HG03378 (cell line): ENCODE data around the gene SH2D7.
"Not testable (repeated sequence)": the region's sequence is repeated elsewhere in the genome, so short reads cannot be mapped to it uniquely, and the experiment has no call there.

Experiments used
- ATAC-seq: cut with Tn5 transposase; IDR thresholded peaks from one replicate; pipeline ENCODE4 v1.9.1; 2021; ENCODE audit warnings: mild to moderate bottlenecking, moderate library complexity; ENCODE audit not compliant: unreplicated experiment

The SH2D7 gene

GRCh38 chr15:78131295-78132061, 39.1 kb downstream of the SH2D7 start, which contains the start of gene CIB2:
Gene CIB2, minus strand, starts transcription at chr15:78131445. Its CDS starts 230 bp downstream, at chr15:78131215.
- ATAC-seq: no peak

GRCh38 chr15:78133801-78134200, 41.4 kb downstream of the SH2D7 start:
- no peak for ATAC-seq

GRCh38 chr15:78139578-78139977, 47.2 kb downstream of the SH2D7 start:
- no peak for ATAC-seq

- no peak for ATAC-seq
Measured at GRCh38 chr15:78140292-78140691, 47.9 kb downstream of the SH2D7 start.

GRCh38 chr15:78142332-78142731, 50.0 kb downstream of the SH2D7 start:
- ATAC-seq: no peak

DNA sequence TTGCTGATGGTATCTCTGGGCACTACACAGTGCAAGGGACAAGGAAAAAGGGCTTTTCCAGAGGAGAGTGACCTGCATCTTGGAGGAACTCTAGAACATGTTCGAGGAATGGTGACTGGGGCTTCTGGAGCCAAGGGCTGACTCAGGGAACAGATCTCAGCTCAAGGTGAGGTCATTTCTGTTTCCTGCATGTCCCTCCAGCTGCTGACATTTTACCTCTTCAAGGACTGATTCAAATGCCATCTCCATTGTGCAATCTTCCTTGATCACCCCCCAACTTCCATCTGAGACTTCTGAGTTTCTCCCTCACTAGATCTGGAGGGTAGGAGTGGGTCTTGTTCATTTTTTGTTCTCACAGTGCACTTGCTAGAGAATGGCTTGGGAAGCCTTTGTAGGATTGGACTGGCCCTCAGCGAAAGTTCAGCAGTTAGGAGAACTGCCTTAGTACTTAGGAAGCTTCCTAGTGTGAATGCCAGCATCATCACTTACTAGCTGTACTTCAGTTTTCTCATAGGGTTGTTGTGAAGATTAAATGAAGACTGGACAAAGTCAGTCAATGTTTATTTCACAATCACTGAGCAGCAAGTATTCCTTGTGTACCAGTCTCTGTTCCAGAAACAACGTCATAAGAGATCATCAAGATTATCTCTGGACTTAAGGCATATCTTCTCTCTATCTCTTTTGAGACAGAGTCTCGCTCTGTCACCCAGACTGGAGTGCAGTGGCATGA, 54.2 kb downstream of the SH2D7 start:
- no peak for ATAC-seq

GRCh38 chr15:78147566-78147965, 55.2 kb downstream of the SH2D7 start:
- no peak for ATAC-seq

DNA sequence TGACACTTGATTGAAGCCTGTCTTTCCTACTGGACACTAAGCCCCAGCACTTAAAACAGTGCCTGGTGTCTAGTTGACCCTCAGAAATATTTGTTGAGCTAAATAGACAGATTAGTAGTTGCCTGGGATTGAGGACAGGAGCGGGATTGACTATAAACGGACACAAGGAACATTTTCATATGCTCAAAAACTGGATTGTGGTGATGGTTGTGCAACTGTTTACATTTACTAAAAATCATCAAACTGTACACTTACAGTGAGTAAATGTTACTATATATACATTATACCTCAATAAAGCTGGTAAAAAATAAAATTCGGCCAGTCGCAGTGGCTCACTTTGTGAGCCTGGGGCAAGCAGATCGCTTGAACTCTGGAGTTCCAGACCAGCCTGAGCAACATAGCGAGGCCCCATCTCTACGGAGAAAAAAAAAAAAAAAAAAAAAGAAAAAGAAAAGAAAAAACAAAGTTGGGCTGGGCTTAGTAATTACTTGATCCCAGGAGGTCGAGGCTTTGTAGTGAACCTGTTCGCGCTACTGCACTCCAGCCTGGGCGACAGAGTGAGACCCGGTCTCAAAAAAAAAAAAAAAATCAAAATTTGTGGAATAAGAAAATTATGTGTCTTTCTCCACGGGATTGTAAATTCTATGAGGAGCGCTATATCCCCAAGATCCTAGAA, 56.2 kb downstream of the SH2D7 start:
- ATAC-seq: peak; percentile 4

DNA sequence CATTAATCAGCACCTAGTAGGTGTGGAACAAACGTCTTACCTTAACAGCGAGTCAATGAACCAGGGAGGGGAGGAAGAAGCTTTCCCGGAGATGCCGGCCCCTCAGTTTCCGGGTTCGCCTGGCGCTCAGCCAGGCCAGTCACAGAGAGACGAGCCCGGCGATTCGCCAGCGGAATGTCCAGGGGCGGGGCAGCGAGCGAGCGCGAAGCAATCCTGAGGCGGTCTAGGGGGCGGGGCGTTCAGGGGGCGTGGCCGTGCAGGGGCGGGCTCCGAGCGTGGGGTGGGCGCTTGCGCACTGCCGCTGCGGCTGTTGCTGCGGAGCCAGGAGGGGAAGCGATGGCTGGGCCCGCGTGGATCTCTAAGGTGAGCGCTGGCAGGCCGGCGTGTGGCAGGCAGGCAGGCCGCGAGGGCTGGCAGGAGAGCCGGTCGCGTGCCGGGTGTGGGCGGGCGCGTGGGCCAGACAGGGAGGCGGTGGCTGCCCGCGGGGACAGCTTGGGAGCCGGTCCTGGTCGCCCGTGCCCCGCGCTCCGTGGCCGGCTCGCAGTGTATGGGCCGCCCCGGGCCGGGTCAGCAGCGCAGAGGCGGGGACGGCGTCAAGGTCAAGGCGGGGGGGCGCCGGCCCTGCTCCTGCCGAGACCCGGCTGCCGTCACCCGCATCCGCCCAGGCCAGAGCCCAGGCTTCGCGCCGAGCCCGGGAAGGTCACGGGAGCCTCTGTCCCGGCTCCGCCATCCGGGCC, 56.9 kb downstream of the SH2D7 start, which contains the start of gene IDH3A:
Gene IDH3A, plus strand, starts transcription at position 295 of the 737 bp plus-strand sequence. Its CDS starts 42 bp downstream, at position 337.
- peak; percentile 43 for ATAC-seq

GRCh38 chr15:78149805-78150751, 57.7 kb downstream of the SH2D7 start:
- peak; percentile 14 for ATAC-seq

DNA sequence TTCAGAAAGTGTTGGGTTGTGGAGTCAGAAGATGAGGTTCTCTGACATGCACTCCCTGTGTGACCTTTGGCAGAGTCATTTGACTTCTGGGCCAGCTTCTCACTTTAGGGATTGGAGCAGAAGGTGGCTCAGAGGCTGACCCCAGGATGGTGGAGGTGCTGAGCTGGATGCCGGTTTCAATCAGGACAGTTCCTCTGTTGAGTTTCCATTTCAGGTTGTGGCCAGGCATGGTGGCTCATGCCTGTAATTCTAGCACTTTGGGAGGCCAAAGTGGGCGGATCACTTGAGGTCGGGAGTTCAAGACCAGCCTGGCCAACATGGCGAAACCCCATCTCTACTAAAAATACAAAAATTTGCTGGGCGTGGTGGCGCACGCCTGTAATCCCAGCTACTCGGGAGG, 58.7 kb downstream of the SH2D7 start:
- not testable (repeated sequence) for ATAC-seq
